ENCODE measurements around the gene STIM2.
"Not testable (repeated sequence)": the region's sequence is repeated elsewhere in the genome, so short reads cannot be mapped to it uniquely, and the experiment has no call there.

STIM2 gene

GRCh38 chr4:26958925-26959653 lies 98.4 kb downstream of the STIM2 start:
- no peak for DNase-seq

GRCh38 chr4:26959654-26960047 lies 99.0 kb downstream of the STIM2 start:
- no peak for DNase-seq

- no peak for DNase-seq
Measured at GRCh38 chr4:26962720-26963119, 102.1 kb downstream of the STIM2 start.

DNA sequence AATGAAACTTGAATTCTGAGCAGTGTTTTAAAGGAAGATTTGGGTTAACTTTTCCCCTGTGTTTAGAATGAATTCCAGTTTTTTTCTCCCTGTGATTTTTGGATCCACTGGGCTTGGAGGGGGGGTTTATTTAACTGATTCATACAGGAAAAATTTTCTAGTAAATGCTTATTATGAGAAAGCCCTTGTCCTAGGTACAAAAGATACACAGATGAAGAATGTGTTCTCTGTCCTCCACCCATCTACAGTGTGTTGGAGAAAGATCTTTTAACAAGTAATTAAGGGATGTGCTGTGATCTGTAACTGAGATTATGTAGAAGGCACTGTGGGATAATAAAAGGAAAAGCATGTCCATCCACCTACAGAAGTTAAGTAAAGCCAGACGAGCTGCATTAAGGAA lies 103.9 kb downstream of the STIM2 start:
- DNase-seq, result no peak

DNA sequence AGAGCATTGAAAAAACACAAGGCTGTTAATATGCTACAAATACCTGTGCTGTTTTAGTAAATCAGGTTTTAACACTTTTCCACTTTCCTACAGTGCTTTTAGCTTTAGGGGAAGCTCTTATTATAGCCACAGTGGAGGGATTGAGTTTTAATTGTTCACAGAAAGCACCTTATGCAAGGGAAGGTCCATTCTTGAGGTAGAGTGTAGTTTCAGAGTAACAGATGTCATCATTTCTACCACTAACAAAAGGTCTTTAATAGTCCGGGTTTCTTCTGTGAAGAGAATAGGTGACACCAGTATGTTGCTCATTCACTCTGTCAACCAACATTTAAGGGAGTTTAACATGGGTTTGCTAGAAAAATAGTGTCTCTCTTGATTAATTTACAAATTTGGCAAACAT lies 104.4 kb downstream of the STIM2 start:
- no peak for DNase-seq

GRCh38 chr4:26975464-26976181 lies 115.0 kb downstream of the STIM2 start:
- DNase-seq, result not testable (repeated sequence)

DNA sequence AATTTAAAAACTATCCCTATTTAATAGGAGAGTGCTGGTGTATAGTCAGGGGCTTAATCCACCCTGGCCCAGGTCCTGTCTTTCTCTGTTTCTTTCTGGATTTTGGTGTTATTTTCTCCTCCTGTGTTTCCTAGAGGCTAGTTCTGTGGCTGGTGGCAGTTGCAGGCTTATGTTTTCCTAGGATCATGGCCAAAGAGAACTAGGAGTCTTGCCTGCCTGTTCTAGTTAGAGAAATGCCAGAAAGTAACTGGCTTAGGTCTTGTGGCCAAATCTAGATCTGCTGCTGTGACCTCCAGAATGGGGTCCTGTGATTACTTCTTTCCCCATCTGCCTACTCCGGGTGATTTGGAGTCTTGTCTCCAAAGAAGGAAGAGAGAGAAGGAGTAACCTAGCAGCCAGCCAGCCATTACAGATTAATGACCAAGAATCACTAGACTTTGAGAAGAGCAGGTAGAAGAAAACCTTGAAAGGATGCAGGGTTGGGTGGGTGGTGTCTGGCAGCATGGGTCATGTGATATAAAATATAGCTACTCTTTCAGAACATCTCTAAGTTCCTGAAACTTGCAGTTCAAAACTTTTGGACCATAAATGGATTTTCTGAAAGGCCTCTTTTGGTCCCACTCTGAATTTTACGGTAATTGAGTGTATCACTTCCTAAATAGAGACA lies 117.9 kb downstream of the STIM2 start:
- DNase-seq, result no peak

GRCh38 chr4:26984896-26985295 lies 124.3 kb downstream of the STIM2 start:
- DNase-seq, result no peak

DNA sequence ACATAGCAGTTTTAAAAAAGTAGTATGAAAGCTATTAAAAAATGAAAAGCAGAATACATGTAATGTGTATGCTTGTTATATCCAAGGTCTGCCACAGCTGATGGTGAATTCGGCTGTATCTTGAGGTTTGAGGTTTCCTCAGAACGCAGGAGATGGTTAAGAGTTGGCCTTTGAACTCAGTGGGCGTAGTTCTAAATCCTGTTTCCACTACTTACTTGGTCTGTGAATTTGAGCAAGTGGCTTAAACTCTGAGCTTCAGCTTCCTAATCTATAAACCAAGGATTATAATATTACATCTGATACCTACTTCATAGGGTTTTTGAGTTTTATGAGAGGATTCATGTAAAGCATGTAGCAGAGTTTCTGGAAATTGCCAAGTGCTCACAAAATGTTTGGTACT lies 125.2 kb downstream of the STIM2 start:
- no peak for DNase-seq

DNA sequence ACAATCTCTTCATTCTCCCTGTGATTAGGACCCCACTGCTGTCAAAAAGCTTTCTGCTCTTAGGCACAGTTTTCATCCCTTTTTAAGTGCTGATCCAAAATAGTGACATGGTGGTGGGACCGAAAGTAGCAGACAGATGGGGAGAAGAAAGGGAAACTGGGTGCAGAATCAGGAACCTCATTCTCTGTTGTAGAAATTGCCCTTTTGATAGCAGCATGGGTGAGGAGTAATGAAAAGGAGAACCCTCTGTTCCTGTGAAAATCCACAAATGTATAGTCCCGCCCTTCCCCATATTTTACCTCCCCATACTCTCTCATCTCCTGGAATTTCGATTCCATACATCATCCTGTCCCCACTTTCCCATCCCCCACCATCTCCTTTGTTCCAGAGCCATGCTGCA lies 126.5 kb downstream of the STIM2 start:
- DNase-seq, result no peak

DNA sequence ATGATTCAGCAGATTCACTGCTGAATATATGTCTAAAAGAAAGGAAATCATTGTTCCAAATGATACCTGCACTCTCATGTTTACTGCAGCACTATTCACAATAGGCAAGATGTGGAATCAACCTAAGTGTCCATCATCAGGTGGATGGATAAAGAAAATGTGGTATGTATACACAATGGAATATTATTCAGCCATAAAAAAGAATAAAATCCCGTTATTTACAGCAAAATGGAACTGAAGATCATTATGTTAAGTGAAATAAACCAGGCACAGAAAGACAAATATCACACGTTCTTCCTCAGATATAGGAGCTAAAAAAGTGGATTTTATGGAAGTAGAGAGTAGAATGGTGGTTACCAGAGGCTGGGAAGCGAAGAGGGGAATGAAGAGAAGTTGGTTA lies 130.4 kb downstream of the STIM2 start:
- no peak for DNase-seq

GRCh38 chr4:26992657-26993361 lies 132.2 kb downstream of the STIM2 start:
- DNase-seq, result no peak

GRCh38 chr4:26993539-26993938 lies 132.9 kb downstream of the STIM2 start:
- DNase-seq, result no peak

- DNase-seq, result no peak
Measured at GRCh38 chr4:26993967-26994366, 133.3 kb downstream of the STIM2 start.

DNA sequence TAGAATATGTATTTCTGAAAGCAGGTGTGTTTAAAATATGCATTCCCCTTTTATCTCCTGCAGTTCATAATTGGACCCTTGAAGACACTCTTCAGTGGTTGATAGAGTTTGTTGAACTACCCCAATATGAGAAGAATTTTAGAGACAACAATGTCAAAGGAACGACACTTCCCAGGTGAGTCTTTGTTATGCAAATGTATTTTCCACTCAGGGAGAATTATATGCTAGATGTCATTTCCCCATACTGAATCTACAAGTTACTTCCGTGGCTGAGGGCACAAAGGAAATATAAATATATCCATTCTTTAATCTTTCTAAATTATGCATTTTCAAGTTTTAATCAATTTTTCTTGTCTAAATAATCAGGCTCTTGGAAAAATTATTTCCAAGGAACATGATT lies 134.7 kb downstream of the STIM2 start:
- no peak for DNase-seq

- no peak for DNase-seq
Measured at GRCh38 chr4:26996745-26997144, 136.1 kb downstream of the STIM2 start.

- no peak for DNase-seq
Measured at GRCh38 chr4:26999689-27000088, 139.0 kb downstream of the STIM2 start.

GRCh38 chr4:27000122-27000521 lies 139.5 kb downstream of the STIM2 start:
- DNase-seq, result no peak

GRCh38 chr4:27000820-27001219 lies 140.2 kb downstream of the STIM2 start:
- DNase-seq, result no peak

GRCh38 chr4:27001398-27002164 lies 140.9 kb downstream of the STIM2 start:
- no peak for DNase-seq

DNA sequence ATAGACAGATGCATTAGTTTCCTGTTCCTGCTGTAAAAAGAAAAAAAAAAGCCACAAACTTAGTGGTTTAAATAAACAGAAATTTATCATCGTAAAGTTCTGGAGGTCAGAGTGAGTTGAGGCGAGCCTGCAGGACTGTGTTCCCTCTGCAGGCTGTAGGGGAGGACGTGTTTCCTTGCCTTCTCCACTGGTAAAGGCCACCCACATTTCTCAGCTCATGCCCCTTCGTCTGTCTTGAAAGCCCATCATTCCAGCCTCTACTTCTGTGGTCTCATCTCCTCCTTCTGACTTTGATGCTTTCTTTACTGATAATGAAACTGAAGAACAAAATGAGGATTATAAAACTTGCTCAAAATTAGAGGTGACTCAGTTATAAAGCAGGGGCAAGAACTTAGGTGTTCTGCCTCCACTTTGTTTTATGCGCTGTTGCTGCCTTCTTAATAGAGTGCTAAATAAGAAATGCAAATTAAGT lies 143.0 kb downstream of the STIM2 start:
- no peak for DNase-seq

- DNase-seq, result no peak
Measured at GRCh38 chr4:27005501-27005900, 144.9 kb downstream of the STIM2 start.

All from NCI-H1105 (cell line).